Left hindlimb (tissue), 1 donor: ENCODE measurements around the gene PSMG1.
A peak's percentile ranks its signal among the peaks of the same experiment; 100 is the strongest.
"Not testable (repeated sequence)": the region's sequence is repeated elsewhere in the genome, so short reads cannot be mapped to it uniquely, and the experiment has no call there.

Source experiments
- DNase-seq: peaks from one replicate; pipeline ENCODE4 v3.0.0-alpha.2; 2018

PSMG1 gene

GRCh38 chr21:39153842-39154241, 29.4 kb downstream of the PSMG1 start:
- DNase-seq: no peak

DNA sequence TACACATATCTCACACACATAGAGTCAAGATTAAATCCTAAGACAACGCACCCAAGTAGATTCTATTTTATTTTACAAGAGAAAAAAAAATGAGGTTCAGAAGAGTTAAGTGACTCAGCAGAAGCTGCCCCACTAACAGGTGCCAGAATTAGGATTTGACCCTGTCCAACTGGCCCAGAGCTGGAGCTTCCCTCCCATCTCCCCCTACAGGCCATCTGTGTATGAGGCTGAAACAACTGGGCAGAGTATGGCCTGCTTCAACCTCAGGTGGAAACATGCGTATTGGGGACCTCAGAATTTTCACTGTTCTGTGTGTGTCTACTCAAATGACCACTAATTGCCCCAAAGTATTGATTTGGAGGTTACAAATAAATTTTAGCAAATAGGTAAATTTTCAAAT, 29.9 kb downstream of the PSMG1 start:
- DNase-seq: no peak

DNA sequence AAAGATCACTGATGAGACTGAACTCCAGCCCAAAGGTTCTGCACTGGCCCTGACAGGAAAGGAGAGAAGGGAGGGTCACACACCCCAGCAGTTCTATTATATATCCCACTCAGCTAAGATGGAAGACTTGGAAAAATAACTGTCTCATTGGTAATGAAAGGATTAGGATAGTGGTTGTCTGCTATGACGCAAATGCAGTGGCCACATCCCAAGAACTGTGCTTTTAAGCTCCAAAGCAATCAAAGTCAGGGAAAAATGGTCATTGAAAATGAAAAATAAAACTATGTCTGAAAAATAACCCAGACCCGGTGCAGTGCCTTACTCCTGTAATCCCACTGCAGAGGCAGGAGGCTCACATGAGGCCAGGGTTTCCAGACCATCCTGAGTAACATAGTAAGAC, 31.0 kb downstream of the PSMG1 start:
- DNase-seq: no peak

DNA sequence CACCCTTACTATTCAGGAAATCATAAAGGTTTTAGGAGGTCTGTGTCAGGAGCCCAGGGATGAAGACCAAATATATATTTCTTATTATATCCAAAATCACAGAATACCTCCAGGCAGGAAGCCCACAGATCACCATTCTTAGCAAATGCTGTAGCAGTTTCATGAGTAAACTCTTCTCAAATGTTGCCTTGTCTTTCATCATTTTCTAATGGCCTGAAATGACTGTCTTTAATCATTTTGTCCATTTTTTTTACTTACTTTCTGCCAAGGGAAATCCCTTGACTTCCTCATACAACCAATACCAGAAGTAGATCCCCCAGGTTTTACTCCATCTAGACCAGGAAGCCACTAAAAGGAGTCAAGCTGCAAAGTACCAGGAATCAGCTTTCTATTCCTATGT, 32.4 kb downstream of the PSMG1 start:
- DNase-seq: no peak

DNA sequence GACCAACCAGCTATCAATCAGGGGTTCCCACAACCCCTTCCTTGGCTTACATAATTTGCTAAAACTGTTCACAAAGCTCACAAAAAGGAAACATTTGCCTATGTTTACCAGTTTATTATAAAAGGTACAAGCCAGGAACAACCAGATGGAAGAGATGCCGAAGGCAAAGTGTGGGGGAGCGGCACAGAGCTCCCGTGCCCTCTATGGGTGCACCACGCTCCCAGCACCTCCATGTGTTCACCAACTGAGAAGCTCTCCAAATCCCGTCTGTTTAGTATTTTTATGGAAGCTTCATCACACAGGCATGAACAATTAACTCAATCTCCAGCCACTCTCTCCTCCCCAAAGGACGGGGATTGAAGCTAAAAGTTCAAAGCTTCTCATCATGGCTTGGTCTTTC, 32.9 kb downstream of the PSMG1 start:
- DNase-seq: no peak

- no peak for DNase-seq
Measured at GRCh38 chr21:39149882-39150281, 33.4 kb downstream of the PSMG1 start.

- no peak for DNase-seq
Measured at GRCh38 chr21:39148975-39149374, 34.3 kb downstream of the PSMG1 start.

DNA sequence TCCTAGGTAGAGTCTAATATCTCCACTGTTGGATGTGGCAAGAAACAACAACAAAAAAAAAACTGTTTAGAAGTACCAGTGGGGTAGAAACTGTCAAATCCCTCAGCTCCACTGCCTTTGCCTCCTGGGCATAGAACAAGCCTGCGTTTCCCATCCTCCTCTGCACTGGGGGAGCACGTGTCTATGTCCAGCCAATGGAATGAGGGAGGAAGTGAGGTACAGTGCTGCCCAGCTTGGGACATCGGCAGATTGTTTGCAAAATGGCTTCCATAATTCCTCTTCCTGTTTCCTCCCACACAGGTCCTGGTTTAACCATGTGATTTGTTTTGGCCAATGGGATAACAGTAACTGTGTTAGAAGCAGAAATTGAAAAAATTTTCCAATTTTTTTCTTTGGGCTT, 39.1 kb downstream of the PSMG1 start:
- no peak for DNase-seq

DNA sequence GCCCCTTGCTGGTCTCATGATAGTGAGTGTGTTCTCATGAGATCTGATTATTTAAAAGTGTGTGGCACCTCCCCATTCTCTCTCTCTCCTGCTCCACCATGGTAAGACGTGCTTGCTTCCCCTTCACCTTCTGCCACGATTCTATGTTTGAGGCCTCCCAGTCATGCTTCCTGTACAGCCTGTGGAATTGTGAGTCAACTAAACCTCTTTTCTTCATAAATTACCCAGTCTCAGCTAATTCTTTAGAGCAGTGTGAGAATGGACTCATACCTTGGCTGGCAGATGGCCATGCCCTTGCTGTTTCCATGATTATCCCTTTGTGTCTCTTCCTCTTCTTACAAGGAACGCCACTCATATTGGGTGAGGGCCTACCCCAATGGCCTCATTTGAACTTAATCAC, 40.3 kb downstream of the PSMG1 start:
- DNase-seq: no peak

- DNase-seq: no peak
Measured at GRCh38 chr21:39141502-39141901, 41.7 kb downstream of the PSMG1 start.

DNA sequence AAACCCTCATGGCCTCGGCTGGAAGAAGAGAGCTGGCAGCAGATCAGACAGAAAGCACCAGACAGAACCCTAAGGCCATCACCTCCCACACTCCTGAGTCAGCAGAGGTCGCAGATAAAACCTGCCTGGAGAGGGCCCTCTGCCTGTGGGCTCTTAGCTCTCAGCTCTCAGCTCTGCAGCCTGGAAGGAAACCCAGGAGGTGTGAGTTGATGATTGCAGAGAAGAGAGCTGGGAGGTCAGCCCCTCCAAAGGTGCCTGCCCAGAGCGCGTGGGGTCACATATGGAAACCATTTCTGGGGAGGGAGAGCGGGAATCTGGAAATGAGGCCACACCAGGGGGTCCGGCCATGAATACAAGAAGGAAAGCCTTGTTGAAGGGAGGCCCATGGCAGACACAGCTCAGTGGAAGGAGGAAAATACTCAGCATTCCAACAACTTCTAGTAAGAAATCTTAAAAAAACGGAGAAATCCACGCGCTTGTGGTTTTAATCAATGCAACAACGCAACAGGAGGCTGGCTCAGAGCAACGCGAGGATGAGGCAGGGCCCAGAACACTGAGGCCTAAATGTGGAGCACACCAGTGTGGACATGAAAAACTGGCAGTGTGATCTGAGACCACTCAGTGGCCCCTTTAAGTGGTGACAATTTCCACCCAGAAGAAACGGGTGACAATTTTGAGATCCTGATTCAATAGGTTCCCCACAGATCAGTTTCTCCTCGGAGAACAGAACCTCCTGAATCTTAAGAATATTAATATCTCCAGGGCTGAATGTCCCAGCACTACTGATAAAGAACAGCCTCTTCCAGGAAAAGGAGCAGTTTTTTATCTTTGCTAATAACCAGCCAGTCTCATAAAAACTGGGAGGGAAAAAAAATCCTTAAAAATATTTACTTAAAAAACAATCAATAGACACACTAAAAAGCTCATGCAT, 45.7 kb downstream of the PSMG1 start:
- DNase-seq: no peak

DNA sequence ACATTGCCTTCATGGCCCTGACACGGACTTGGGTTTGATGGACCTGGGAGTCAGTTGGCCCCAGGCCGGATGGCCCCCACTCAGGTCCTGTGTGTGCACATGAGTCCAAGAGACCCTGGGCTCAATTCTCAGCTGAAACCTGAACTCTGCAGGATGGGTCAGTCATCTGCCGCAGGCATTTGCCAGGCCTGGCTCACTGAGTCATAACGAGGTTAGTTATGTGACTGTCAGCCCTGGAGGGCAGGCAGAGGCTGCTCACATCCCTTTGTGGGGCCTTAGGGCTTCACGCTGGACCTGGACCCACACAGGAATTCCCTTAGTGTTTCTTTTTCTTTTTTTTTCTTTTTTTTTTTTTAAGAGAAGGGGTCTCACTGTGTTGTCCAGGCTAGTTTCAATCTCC, 46.5 kb downstream of the PSMG1 start:
- DNase-seq: no peak

GRCh38 chr21:39136138-39136537, 47.1 kb downstream of the PSMG1 start:
- DNase-seq: not testable (repeated sequence)

DNA sequence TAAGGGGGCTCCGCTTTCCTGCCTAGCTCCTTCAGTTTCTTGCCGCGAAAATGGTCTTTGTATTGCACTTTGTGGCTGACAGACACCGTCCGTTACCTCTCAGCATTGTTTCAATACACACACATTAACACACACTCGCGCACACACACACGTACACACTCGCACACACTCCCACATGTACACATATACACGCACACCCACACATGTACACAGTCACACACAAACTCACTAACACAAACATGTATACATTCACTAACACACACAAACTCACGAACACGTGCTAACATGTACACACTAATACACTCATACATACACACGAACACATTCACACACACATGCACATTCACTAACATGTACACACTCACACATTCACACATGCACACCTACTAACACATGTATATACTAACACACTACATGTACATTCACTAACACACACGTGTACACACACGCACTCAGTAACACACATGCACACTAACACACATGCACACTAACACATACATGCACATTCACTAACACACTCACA, 48.9 kb downstream of the PSMG1 start:
- DNase-seq: no peak

DNA sequence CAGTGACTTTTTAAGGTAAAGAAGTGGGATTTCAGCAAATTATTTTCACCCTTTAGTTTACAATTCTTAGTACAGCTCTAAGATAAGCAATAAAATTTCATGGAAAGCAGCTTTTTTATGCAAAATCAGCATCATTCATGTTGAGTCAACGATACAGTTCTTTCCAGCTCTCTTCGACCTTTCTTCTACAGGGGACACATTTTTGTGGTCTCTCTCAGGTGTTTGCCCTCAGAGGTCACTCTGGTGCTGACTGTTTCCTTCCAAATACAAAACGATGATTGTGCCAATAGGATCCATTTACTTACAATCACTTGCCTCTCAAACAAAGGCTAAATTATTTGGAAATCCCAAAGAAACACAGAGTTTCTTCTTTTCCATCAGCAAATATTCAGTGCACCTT, 51.0 kb downstream of the PSMG1 start:
- no peak for DNase-seq

DNA sequence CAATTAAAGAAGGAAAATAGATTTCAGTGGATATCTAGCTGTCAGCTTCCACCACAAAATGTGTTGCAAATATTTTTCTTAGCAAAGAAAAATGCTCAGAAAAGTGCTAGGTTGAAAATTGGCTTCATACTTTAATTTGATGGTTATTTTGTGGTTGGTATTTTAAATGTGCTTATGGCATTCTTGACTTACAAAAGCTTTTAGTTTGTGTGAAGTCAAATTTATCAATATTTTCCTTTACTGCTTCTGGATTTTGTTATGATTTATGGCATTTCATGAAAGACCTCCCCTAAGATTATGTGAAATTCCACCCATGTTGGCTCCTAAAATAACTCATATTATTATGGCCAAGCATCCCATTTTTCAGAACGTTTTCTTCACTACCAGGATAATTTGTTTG, 51.5 kb downstream of the PSMG1 start:
- no peak for DNase-seq

DNA sequence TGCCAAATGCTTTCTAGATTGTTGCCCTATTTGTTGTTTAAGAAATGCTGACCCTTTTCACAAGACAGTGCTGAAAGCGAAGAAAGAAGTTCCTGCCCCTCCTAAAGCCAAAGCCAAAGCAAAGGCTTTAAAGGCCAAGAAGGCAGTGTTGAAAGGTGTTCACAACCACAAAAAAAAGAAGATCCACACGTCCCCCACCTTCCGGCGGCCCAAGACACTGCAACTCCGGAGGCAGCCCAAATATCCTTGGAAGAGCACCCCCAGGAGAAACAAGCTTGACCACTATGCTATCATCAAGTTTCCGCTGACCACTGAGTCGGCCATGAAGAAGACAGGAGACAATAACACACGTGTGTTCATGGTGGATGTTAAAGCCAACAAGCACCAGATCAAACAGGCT, 55.7 kb downstream of the PSMG1 start:
- DNase-seq: no peak

- no peak for DNase-seq
Measured at GRCh38 chr21:39126486-39126806, 56.8 kb downstream of the PSMG1 start.

DNA sequence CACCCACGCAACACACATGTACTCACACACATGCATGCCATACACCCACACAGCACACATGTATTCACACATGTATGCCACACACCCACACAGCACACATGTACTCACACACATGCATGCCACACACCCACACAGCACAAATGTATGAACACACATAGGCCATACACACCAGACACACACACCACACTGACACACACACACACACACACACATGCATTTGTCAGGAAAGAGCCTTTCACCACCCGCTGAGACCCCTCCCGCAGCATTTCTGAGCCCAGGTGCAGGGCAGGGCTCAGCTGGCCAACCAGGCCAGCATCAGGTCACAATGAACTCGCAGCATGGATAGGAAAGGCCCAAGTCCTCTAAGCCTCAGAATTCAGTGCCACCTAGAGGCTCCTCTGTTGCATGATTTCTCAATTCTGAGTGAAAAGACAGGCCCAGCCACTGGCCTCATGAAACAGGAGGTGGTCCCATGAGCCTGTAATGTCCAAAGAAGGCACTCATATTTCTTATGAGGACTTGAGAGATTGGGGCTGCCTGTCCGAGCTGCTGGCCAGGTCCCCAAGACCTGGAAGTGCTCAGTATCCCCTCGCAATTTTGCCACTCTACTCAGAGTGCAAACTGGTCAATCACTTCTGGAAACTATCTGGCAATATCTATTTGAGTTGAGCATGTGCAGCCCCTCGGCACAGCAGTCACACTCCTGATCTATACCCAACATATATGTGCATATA, 57.3 kb downstream of the PSMG1 start:
- DNase-seq: peak; percentile 67
